H1 (cell line): ENCODE measurements around the gene GMFB. TPM values are rescaled to one million over a fixed set of nuclear protein-coding genes. Genes with fewer than 3 reads are reported as not detected.

Experiments used
- CTCF ChIA-PET: fragments of 300-600 bp; sonication (Branson Sonifier 250); formaldehyde crosslinking; loops from one replicate; lab custom pipeline; 2021; ENCODE audit not compliant: partially characterized antibody; lab: Charles Lee
- POLR2A ChIA-PET: fragments of 300-600 bp; sonication (Branson Sonifier 250); formaldehyde crosslinking; loops from one replicate; lab custom pipeline; 2021; ENCODE audit warnings: inconsistent platforms; ENCODE audit not compliant: partially characterized antibody; lab: Charles Lee
- DNase-seq, 2 experiments: peaks; one replicate each; pipeline versions ENCODE4 v3.0.0 to v3.0.0-alpha.2; 2010 to 2022; ENCODE audit warnings: low spot score in 2 of 2, low read depth in 1 of 2, mixed read lengths in 1 of 2
- FAIRE-seq: peaks from 2 replicates; lab custom pipeline; 2011; peaks lifted over from hg19 to GRCh38; lab: Jason Lieb, UNC
- H2AFZ ChIP-seq: 2 replicates; pipeline ENCODE4 v1.8.1; 2012; ENCODE audit warnings: low read length, inconsistent platforms
- H2AK5ac ChIP-seq: 2 replicates; pipeline ENCODE4 v1.6.1; 2013; ENCODE audit warnings: low read depth, low read length
- H2BK120ac ChIP-seq: replicated peaks from 2 replicates; pipeline ENCODE3; 2013; ENCODE audit warnings: low read depth, low read length, inconsistent platforms
- H2BK12ac ChIP-seq: 2 replicates; pipeline ENCODE4 v1.6.1; 2013; ENCODE audit warnings: low read depth, low read length
- H2BK15ac ChIP-seq: 2 replicates; pipeline ENCODE4 v1.6.1; 2013; ENCODE audit warnings: low read length
- H2BK20ac ChIP-seq: 2 replicates; pipeline ENCODE4 v1.6.1; 2013; ENCODE audit warnings: low read length
- H2BK5ac ChIP-seq: 2 replicates; pipeline ENCODE4 v1.6.1; 2013; ENCODE audit warnings: low read depth, low read length
- H3K14ac ChIP-seq: 2 replicates; pipeline ENCODE4 v1.6.1; 2013; ENCODE audit warnings: inconsistent platforms; ENCODE audit not compliant: insufficient read length
- H3K18ac ChIP-seq: 2 replicates; pipeline ENCODE4 v1.6.1; 2013; ENCODE audit warnings: low read length; ENCODE audit errors: extremely low read depth
- H3K23ac ChIP-seq: 2 replicates; pipeline ENCODE4 v1.6.1; 2013; ENCODE audit warnings: inconsistent platforms; ENCODE audit not compliant: insufficient read length
- H3K23me2 ChIP-seq: 2 replicates; pipeline ENCODE4 v1.6.1; 2013; ENCODE audit warnings: low read depth, low read length
- H3K27ac ChIP-seq: 2 replicates; pipeline ENCODE4 v1.6.1; 2011; ENCODE audit warnings: low read depth, low read length, inconsistent platforms
- H3K27me3 ChIP-seq, 4 experiments: replicated peaks in 1 of 4; 1 replicate in 1 of 4; 2 replicates in 3 of 4; pipeline versions ENCODE4 v1.6.1 to v1.8.1; 2011 to 2013; ENCODE audit warnings: low read length in 3 of 4, mild to moderate bottlenecking in 3 of 4, inconsistent platforms in 2 of 4, mixed read lengths in 2 of 4, moderate library complexity in 1 of 4; ENCODE audit not compliant: control insufficient read depth in 3 of 4, insufficient read depth in 3 of 4; ENCODE audit errors: extremely low read depth in 1 of 4
- H3K36me3 ChIP-seq, 4 experiments: 2 replicates each; pipeline versions ENCODE4 v1.6.1 to v1.8.1; 2011 to 2013; ENCODE audit warnings: mild to moderate bottlenecking in 4 of 4, low read length in 3 of 4, moderate library complexity in 2 of 4, control low read depth in 1 of 4, inconsistent platforms in 1 of 4; ENCODE audit not compliant: insufficient read depth in 4 of 4, control insufficient read depth in 2 of 4
- H3K4ac ChIP-seq: replicated peaks from 2 replicates; pipeline ENCODE3; 2013; ENCODE audit warnings: low read length, low read depth, mixed read lengths, inconsistent platforms; ENCODE audit not compliant: insufficient read length
- H3K4me1 ChIP-seq, 4 experiments: replicated peaks in 1 of 4; 1 replicate in 1 of 4; 2 replicates in 3 of 4; pipeline versions ENCODE4 v1.6.1 to v1.8.1; 2011 to 2013; ENCODE audit warnings: low read length in 3 of 4, inconsistent platforms in 2 of 4, mixed read lengths in 1 of 4; ENCODE audit not compliant: insufficient read depth in 4 of 4, control insufficient read depth in 3 of 4
- H3K4me2 ChIP-seq, 2 experiments: 2 replicates each; pipeline versions ENCODE4 v1.6.1 to v1.8.1; 2011 to 2013; ENCODE audit warnings: low read depth in 2 of 2, low read length in 2 of 2, control low read depth in 1 of 2, inconsistent platforms in 1 of 2, mild to moderate bottlenecking in 1 of 2; ENCODE audit not compliant: insufficient read depth in 1 of 2
- H3K4me3 ChIP-seq, 4 experiments: fragments of 200-600, 300-600 bp in 1 of 4; sonication (generic), shearing (Covaris generic), sonication (Bioruptor Twin) in 1 of 4; 2 replicates each; pipeline versions ENCODE4 v1.5.1 to v1.8.1; 2011 to 2016; ENCODE audit warnings: low read length in 4 of 4, low read depth in 3 of 4, control low read depth in 2 of 4, inconsistent platforms in 2 of 4, mild to moderate bottlenecking in 2 of 4, mixed read lengths in 1 of 4, moderate library complexity in 1 of 4; ENCODE audit not compliant: insufficient read depth in 2 of 4; ENCODE audit errors: extremely low read depth in 1 of 4
- H3K56ac ChIP-seq: replicated peaks from 2 replicates; pipeline ENCODE3; 2013; ENCODE audit warnings: low read depth, mild to moderate bottlenecking, mixed read lengths, low read length, inconsistent platforms; ENCODE audit not compliant: insufficient read length
- H3K79me1 ChIP-seq: 2 replicates; pipeline ENCODE4 v1.6.1; 2013; ENCODE audit warnings: low read depth, low read length, control low read depth
- H3K79me2 ChIP-seq, 2 experiments: 2 replicates each; pipeline versions ENCODE4 v1.6.1 to v1.8.1; 2012 to 2013; ENCODE audit warnings: low read length in 2 of 2, mild to moderate bottlenecking in 2 of 2, inconsistent platforms in 1 of 2; ENCODE audit not compliant: insufficient read depth in 2 of 2, control insufficient read depth in 1 of 2
- H3K9ac ChIP-seq, 4 experiments: replicated peaks in 1 of 4; 1 replicate in 1 of 4; 2 replicates in 3 of 4; pipeline versions ENCODE4 v1.6.1 to v1.8.1; 2011 to 2013; ENCODE audit warnings: low read depth in 3 of 4, low read length in 3 of 4, control low read depth in 2 of 4, mild to moderate bottlenecking in 2 of 4, moderate library complexity in 2 of 4, inconsistent platforms in 1 of 4; ENCODE audit errors: extremely low read depth in 1 of 4
- H3K9me3 ChIP-seq, 2 experiments: 2 replicates each; pipeline versions ENCODE4 v1.6.1 to v1.8.1; 2012 to 2013; ENCODE audit warnings: mild to moderate bottlenecking in 2 of 2, moderate library complexity in 2 of 2, control low read depth in 1 of 2, inconsistent platforms in 1 of 2, low read depth in 1 of 2, low read length in 1 of 2, mixed read lengths in 1 of 2; ENCODE audit not compliant: insufficient read depth in 2 of 2
- H4K20me1 ChIP-seq, 2 experiments: replicated peaks in 1 of 2; 2 replicates each; pipeline versions ENCODE3 to v1.8.1; 2011 to 2013; ENCODE audit warnings: inconsistent platforms in 2 of 2, low read length in 2 of 2, mild to moderate bottlenecking in 1 of 2; ENCODE audit not compliant: insufficient read depth in 2 of 2, control insufficient read depth in 1 of 2
- H4K5ac ChIP-seq: 2 replicates; pipeline ENCODE4 v1.6.1; 2013; ENCODE audit warnings: low read length, low read depth, mixed read lengths, inconsistent platforms; ENCODE audit not compliant: insufficient read length
- H4K8ac ChIP-seq: 2 replicates; pipeline ENCODE4 v1.8.0; 2013; ENCODE audit warnings: mild to moderate bottlenecking, moderate library complexity, low read length, inconsistent platforms; ENCODE audit not compliant: insufficient read depth; ENCODE audit errors: extremely low read depth
- H4K91ac ChIP-seq: replicated peaks from 2 replicates; pipeline ENCODE3; 2013; ENCODE audit warnings: low read length, mixed read lengths, inconsistent platforms; ENCODE audit not compliant: insufficient read length
- RAD21 ChIP-seq, 2 experiments: IDR thresholded peaks in 1 of 2; conservative IDR thresholded peaks in 1 of 2; 2 replicates each; pipeline ENCODE4 v1.6.1; 2011; ENCODE audit warnings: low read depth in 2 of 2, low read length in 2 of 2, improper control_type of control experiment in 1 of 2, inconsistent platforms in 1 of 2, mild to moderate bottlenecking in 1 of 2, moderate library complexity in 1 of 2
- RFX5 ChIP-seq: IDR thresholded peaks from 2 replicates; pipeline ENCODE4 v1.6.1; 2011; ENCODE audit warnings: low read depth, low read length, improper control_type of control experiment, borderline replicate concordance
- SIN3A ChIP-seq, 2 experiments: IDR thresholded peaks in 1 of 2; conservative IDR thresholded peaks in 1 of 2; 2 replicates each; pipeline ENCODE4 v1.6.1; 2011 to 2012; ENCODE audit warnings: low read length in 2 of 2, improper control_type of control experiment in 1 of 2, low read depth in 1 of 2, mild to moderate bottlenecking in 1 of 2
- TEAD4 ChIP-seq: IDR thresholded peaks from 2 replicates; pipeline ENCODE4 v1.6.1; 2012; ENCODE audit warnings: low read depth, low read length, inconsistent platforms, mixed read lengths
- YY1 ChIP-seq: IDR thresholded peaks from 2 replicates; pipeline ENCODE4 v1.6.1; 2011; ENCODE audit warnings: low read depth, mild to moderate bottlenecking, low read length
- WGBS, 2 experiments: shearing (Covaris generic) in 1 of 2; methylation state at CpG; one replicate each; pipeline versions ENCODE4 v1.1.6 to v1.1.7; 2013 to 2015; ENCODE audit warnings: low lambda C conversion rate in 2 of 2, mixed read lengths in 2 of 2, inconsistent platforms in 1 of 2, low coverage in 1 of 2, missing lambda C conversion rate in 1 of 2; ENCODE audit not compliant: insufficient replicate concordance in 2 of 2, insufficient coverage in 1 of 2, insufficient read length in 1 of 2; ENCODE audit errors: extremely low coverage in 1 of 2, missing lambda C conversion rate in 1 of 2; 5-methylcytosine and 5-hydroxymethylcytosine counted together
- polyA plus RNA-seq, 7 experiments: library from polyadenylated mRNA; depleted of rRNA in 3 of 7; stranded (reverse) in 5 of 7; unstranded in 2 of 7; fragments of >200 nt in 5 of 7; fragments of 200-250 nt in 2 of 7; gene quantifications; 1 replicate in 5 of 7; 2 replicates in 1 of 7; 4 replicates in 1 of 7; pipeline versions ENCODE4 v1.2.1 to v1.2.3, GENCODE V29; 2011 to 2013; ENCODE audit warnings: missing spikeins in 2 of 7, mixed read lengths in 2 of 7
- total RNA-seq: library from RNA; stranded (reverse); fragmentation: NEBNext Ultra II Directional; extraction: Animal tissue kit (Norgen Biotek cat#: 25700); gene quantifications from 2 replicates; pipeline ENCODE4 v1.2.1, GENCODE V29; 2021
- TF ChIP-seq, protein P1 (sequence below), 3 experiments: IDR thresholded peaks; 1 replicate in 2 of 3; 2 replicates in 1 of 3; pipeline versions ENCODE4 v1.5.1 to v1.6.1; 2011; ENCODE audit warnings: low read length in 3 of 3, mild to moderate bottlenecking in 3 of 3, inconsistent platforms in 2 of 3, low read depth in 1 of 3, moderate library complexity in 1 of 3; ENCODE audit not compliant: insufficient read depth in 1 of 3; ENCODE audit errors: control extremely low read depth in 1 of 3

The GMFB gene
- total and polyA plus RNA-seq, 2 of the 8 experiments (the other 6 are each of a cell fraction or from before 2014, with no cell fraction given): 17.9 to 77.3 TPM

DNA sequence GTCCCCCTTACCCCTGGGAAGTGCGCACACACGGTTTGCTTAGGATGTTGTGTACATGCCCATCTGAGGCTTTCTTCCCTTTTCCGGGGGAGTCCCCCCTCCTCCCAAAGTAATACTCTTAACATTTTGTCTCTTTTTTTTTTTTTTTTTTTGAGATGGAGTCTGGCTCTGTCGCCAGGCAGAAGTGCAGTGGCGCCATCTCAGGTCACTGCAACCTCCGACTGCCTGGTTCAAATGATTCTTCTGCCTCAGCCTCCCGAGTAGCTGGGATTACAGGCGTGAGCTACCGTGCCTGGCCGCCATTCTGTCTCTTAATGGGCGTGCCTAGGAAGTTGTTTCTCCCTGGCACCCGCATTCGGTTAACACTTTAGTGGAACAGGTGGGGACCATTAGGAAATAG lies 4.5 kb upstream of the GMFB start:
- Histone ChIP-seq H3K27me3 (no peaks in the 10 kb centered on the region), H2BK120ac (peak overlapping the region; percentile 54), H3K27ac (no peak overlapping the region), H4K8ac (0 out of 2 replicates have a peak overlapping the region, but pooled peaks have one; percentile 53), H3K14ac (no peak overlapping the region), H3K79me1 (no peaks in the 10 kb centered on the region), H2AK5ac (no peak overlapping the region), H2AFZ (peak overlapping the region; percentile 89), H4K5ac (peak overlapping the region; percentile 66), H3K4me1 (peaks cover 0 to 4% (median 0%) of the 10 kb centered on the region in 4 experiments; a peak in 1 of 7 replicates)
- 78% methylated on average over 11 of the region's 13 CpGs; no CpG with 5 or more reads in 1 of the 2 experiments for WGBS, 2 experiments
- POLR2A ChIA-PET: interaction anchor here (2.0 kb wide), 1 partner anchor 16 kb away, joined by 6 read pairs; the partner anchor contains the start of gene CGRRF1
- TF ChIP-seq SIN3A (conservative IDR thresholded peaks at IDR 0.05 in 1 of 2, IDR thresholded peaks at IDR 0.05 in 1 of 2; ENCODE audit: low read depth in 1 of 2, low read length in 2 of 2) (no peak), YY1 (peak; percentile 62; the same call in 1 of the 2 replicates), TEAD4 (no peak), RFX5 (peak; percentile 82), RAD21 (IDR thresholded peaks at IDR 0.05 in 1 of 2, conservative IDR thresholded peaks at IDR 0.05 in 1 of 2; ENCODE audit: low read depth in 2 of 2, low read length in 2 of 2) (peak; percentile 10 to 20; a peak in 1 of 4 replicates)
- TF ChIP-seq, protein P1, sequence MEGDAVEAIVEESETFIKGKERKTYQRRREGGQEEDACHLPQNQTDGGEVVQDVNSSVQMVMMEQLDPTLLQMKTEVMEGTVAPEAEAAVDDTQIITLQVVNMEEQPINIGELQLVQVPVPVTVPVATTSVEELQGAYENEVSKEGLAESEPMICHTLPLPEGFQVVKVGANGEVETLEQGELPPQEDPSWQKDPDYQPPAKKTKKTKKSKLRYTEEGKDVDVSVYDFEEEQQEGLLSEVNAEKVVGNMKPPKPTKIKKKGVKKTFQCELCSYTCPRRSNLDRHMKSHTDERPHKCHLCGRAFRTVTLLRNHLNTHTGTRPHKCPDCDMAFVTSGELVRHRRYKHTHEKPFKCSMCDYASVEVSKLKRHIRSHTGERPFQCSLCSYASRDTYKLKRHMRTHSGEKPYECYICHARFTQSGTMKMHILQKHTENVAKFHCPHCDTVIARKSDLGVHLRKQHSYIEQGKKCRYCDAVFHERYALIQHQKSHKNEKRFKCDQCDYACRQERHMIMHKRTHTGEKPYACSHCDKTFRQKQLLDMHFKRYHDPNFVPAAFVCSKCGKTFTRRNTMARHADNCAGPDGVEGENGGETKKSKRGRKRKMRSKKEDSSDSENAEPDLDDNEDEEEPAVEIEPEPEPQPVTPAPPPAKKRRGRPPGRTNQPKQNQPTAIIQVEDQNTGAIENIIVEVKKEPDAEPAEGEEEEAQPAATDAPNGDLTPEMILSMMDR (IDR thresholded peaks at IDR 0.05; ENCODE audit: control extremely low read depth in 1 of 3, insufficient read depth in 1 of 3, low read depth in 1 of 3, low read length in 3 of 3): peak in 2 of 3 experiments; percentile 17 to 18; a peak in 2 of 4 replicates
- TF ChIP-seq, all 59 proteins: peak for 4
- Histone ChIP-seq H3K4ac (no peak overlapping the region), H3K4me2 (no peak overlapping the region; a peak in 1 of 4 replicates), H2BK12ac (0 out of 2 replicates have a peak overlapping the region, but pooled peaks have one; percentile 60), H3K56ac (no peak overlapping the region), H2BK15ac (peak overlapping the region; percentile 72; the same call in 1 of the 2 replicates), H4K91ac (peak overlapping the region; percentile 54), H3K9ac (no peak overlapping the region), H2BK20ac (no peak overlapping the region), H3K79me2 (peaks cover 0 to under 1% of the 10 kb centered on the region in 2 experiments; a peak in 1 of 4 replicates), H3K18ac (no peak overlapping the region; the same call in 1 of the 2 replicates), H3K23ac (no peak overlapping the region), H3K4me3 (no peak overlapping the region), H3K36me3 (no peaks in the 10 kb centered on the region), H2BK5ac (no peak overlapping the region), H3K23me2 (peaks cover 4% of the 10 kb centered on the region; the same call in 1 of the 2 replicates), H4K20me1 (no peaks in the 10 kb centered on the region), H3K9me3 (no peaks in the 10 kb centered on the region)
- DNase-seq: peak in 1 of 2 experiments; percentile 13
- FAIRE-seq: no peak
- CTCF ChIA-PET: interaction anchor here (0.6 to 4.2 kb wide), 15 partner anchors 10 to 1252 kb away, joined by 3 to 19 read pairs (median 3); partner anchors contain the start of gene CGRRF1
